Fibroblast of skin of back (primary cell): ENCODE results near the gene PI4KB.

Experiments used
- DNase-seq: peaks from one replicate; pipeline ENCODE4 v3.0.0-alpha.2; 2013

The PI4KB gene

GRCh38 chr1:151346082-151346768 lies 19.0 kb upstream of the PI4KB start:
- DNase-seq = no peak

- DNase-seq = no peak
These were observed 17.1 kb upstream of the PI4KB start for GRCh38 chr1:151344291-151344690.

DNA sequence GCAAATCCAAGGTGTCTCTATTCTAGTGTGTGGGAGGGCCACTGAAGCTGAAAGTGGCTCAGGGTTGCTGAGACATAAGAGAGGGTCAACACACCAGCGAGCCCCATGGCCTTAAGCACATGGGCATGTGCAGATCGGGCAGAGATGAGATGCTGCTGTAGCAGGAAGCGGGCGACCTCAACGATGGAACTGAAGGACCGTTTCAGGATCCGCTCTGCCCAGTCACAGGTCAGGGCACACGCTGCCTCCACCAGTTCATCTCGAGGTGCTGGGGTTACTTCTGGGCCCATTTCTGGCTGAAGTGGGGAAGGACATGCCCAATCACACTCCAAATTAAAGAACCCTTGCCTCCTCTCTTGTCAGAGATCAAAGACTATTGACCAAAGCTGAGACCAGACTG lies 16.4 kb upstream of the PI4KB start:
- DNase-seq = no peak

DNA sequence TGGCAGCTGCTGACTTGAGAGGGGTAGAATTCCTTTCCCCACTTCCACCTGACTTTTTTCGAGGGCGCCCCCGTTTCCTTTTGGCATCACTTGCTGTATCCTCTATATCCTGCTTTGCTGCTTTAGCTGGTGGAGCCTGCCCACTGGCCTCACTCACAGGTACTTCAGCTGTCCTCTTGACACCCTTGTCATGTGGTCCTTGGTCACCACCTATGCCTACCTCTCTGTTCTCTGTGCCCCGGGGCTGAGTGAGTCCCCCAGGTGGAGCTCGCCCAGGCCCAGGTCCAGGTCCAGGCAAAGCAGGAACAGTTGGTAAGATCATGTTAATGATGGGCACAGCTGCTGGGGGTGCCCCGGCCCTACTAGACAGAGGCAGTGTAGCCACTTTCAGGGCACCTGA lies 15.4 kb upstream of the PI4KB start:
- no peak for DNase-seq

GRCh38 chr1:151342021-151342420 lies 14.8 kb upstream of the PI4KB start:
- DNase-seq = no peak

DNA sequence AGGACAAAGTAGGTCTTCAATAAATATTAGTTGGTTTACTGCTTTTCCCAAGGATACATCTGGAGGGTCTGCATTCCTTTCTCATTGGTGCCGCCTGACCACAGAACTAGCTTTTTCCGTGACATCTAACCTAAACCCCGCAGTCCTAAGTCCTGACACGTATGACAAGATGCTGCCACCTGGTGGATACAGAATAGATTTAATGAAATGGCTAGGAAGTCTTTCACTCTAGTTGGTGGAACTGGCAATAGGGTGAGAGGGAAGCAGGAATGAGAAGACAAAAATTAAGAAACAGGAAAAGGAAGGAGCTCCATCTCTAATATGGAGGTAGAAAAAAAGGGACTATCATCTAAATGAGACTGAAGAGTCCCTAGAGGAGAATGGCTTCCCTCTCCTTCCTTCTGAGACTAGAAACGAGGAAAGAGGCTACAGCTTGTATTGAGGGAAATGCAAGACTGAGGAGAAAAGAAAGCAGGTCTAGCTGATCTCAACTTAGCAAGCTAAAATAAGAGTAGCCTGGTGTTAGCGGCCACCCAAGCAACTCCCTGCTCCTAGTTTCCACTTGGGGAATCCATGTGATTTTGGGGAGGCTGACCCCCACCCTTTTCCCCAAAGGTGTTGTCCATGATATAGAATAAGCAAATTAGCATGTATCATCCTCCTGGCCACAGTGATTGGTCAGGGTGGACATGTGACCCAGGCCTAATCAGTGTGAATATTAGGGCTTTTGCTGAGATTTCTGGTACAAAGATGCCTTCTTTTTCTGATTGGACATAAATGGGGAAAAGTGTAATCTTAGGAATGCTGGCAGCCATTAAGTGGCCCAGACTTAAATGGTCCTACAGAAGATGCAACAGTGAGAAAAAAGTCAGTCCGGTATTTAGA lies 13.9 kb upstream of the PI4KB start:
- DNase-seq = peak; percentile 84

- no peak for DNase-seq
These were observed 9.3 kb upstream of the PI4KB start for GRCh38 chr1:151336556-151336955.

DNA sequence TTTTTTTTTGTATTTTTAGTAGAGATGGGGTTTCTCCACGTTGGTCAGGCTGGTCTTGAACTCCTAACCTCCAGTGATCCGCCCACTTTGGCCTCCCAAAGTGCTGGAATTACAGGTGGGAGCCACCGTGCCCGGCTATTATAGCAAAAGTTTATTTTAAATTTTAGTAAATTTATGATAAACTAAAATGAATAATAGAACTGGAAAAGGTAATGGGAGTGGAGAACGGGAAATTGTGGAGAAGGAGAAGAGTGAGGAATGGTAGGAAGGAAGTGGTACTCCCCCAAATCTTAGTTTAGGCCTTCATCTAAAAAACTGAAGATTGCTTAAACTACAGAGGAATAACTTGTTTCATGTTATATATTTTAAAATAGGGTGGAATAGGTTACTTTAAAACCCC lies 7.6 kb upstream of the PI4KB start:
- no peak for DNase-seq

DNA sequence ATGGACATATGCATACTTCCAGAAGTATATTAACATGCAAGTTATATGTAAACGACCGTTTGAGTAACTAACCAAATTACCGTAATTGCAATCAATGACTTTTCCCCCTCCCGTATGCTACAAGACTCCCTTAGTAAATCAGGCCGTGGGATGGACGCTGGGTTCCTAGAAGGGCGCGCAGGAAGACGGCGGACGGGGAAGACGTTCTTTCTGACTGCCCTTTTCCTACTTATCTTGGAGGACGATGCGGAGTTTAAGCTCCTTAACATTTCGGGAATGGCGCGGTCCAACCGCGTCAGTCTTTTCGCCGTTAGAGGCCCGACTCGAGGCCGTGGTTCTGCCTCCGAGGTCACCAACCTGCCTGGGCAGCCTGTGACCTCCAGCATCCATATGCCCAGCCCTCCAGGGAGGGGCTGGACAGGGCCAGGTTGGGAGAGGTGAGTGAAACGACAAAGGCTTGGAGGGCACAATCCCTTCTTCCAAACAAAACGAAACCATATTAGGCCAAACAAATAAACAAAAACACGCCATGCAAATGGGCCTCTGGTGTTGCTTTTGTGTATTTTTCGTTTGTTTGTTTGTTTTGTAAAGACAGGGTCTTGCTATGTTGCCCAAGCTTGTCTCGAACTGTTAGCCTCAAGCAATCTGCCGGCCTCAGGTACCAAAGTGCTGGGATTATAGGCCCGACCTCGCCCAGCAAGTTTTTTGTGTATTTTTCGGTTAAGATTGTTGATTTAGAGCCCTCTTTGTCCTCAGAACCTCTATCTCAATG lies 873 bp upstream of the PI4KB start:
- DNase-seq = no peak

GRCh38 chr1:151326619-151327222 lies 495 bp downstream of the PI4KB start:
- peak; percentile 55 for DNase-seq

GRCh38 chr1:151325646-151326429 lies 1.4 kb downstream of the PI4KB start:
- DNase-seq = no peak

- DNase-seq = no peak
These were observed 2.0 kb downstream of the PI4KB start for GRCh38 chr1:151325231-151325630.

DNA sequence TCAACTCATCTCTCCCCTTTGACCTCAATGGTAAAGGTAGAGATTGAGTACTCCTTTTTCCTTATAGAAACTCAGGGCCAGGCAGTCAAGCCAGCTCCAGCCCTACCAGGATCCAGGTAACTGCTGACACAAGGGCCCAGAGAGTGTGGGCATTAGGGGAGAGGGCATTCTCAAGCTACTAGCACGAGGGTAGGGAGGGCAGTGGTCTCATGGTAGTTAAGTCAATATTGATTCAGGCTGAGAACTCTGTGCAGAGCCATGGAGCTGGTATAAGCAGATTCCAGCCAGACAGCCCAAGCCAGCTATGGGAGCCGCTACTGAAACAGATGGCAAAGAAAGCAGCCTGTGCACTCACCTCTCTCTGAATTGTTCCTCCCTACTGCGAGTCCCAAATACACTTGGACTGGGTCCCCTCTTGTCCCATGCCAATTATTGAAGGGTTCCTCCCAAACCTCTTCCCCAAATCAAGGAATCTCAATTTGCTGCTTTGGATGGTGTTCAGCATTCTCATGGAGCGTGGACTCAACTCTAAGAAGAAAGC lies 2.8 kb downstream of the PI4KB start:
- DNase-seq = no peak

DNA sequence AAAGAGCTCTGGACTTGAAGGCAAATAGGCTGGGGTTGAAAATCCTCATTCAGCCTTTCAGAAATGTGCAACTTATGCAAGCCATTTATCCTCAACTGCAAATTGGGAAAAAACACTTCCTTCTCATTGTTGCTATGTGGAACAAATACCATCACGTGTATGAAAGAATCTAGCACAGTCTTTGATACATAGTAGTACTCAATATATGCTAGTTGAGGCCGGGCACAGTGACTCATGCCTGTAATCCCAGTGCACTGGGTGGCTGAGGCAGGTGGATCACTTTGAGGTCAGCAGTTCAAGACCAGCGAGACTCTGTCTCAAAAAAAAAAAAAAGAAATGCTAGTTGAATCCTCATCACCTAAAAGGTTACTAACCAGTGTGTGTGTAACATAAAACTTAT lies 8.2 kb downstream of the PI4KB start:
- no peak for DNase-seq

GRCh38 chr1:151315565-151316235 lies 11.5 kb downstream of the PI4KB start:
- DNase-seq = no peak

GRCh38 chr1:151314137-151314875 lies 12.9 kb downstream of the PI4KB start:
- peak; percentile 86 for DNase-seq

DNA sequence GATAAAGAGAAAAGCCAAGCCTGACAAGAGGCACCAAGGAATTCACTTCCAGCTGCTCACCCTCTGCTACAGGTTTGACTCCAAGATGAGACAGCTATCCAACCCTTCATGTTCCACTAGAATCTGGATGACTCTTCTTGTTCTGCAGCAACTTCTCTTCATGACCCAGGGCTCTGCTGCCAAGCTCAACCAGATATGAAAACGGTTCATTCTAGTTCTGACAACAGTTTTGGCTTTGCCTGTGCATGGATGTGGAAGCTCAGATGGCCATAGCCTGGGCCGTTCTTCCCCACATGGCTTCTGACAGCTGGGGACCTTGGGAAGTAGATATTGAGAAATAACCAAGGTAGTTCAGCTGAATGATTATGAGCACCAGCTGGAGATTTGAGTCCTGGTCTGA lies 13.7 kb downstream of the PI4KB start:
- DNase-seq = no peak

- no peak for DNase-seq
These were observed 14.4 kb downstream of the PI4KB start for GRCh38 chr1:151312826-151313225.

DNA sequence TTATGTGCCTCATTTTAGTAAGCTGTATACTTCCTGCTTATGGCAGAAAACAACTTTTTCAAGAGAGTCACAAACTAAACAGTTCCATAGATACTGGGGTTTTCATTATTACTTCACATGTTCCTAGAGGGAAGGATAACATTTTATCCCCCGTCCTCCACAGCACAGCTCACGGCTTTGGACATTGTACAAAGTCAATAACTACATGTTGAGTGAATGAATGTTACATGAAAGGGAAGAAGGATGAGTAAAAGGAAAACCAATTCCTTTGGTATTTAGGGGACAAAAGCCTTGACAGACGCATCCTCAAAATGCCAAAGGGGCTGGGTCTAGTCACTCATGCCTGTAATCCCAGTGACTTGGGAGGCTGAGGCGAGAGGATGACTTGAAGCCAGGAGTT lies 14.8 kb downstream of the PI4KB start:
- peak; percentile 76 for DNase-seq

DNA sequence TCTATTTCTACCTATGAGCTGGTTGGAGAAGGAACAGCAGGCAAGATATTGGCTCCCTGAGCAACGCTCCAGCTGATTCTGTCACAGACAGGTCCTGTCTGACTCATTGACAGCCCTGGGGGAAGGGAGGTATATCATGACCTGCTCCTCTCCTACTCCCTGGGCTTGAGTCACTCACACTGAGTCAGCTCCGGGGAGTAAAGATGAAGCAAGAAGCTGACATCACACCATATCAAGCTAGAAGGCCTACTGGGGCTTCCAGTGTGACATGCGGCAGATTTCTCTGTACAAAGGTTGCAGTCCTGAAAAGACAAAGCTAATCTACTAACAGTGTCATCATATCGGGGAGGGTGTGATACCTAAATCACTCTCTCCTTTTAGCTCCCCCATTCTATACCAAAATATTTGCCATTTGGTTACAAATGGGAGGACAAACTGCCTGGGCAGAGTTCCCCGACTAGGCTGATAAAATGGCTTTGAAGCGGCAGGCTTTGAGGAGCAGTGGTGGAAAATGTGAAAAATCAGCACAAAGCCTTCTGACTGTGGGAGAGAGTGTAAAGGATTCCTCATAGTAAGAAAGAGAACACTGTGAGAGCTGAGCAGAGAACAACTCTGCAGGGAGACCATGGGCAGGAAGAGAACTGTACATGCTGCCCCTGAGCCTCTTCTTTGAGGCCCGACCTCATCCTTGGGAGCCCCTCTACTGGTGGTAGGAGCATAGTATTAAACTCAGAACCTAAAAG lies 15.5 kb downstream of the PI4KB start:
- DNase-seq = peak; percentile 100
